CD4-positive, alpha-beta T cell (primary cell): ENCODE results near the gene CD96. TPM values are rescaled to one million over a fixed set of nuclear protein-coding genes. Genes with fewer than 3 reads are reported as not detected.
"Not testable (repeated sequence)": the region's sequence is repeated elsewhere in the genome, so short reads cannot be mapped to it uniquely, and the experiment has no call there.

Experiments used
- ATAC-seq: fragments of 200-7000 bp; cut with Tn5 transposase; one replicate; pipeline ENCODE4 v1.10.0; 2022; ENCODE audit warnings: mild to moderate bottlenecking; ENCODE audit not compliant: poor library complexity
- CTCF ChIA-PET: fragments of 350-600 bp; sonication (Branson Sonifier 250); formaldehyde crosslinking; loops from one replicate; lab custom pipeline; 2021; ENCODE audit warnings: antibody characterized with exemption, inconsistent platforms; lab: Charles Lee
- POLR2A ChIA-PET: fragments of 350-600 bp; sonication (Branson Sonifier 250); formaldehyde crosslinking; loops from one replicate; lab custom pipeline; 2021; ENCODE audit warnings: antibody characterized with exemption, inconsistent platforms; lab: Charles Lee
- DNase-seq, 14 experiments: peaks; one replicate each; pipeline ENCODE4 v3.0.0-alpha.2; 2013 to 2020; ENCODE audit warnings: mixed read lengths in 2 of 14
- H3K27ac ChIP-seq, 2 donors: one replicate each; pipeline versions ENCODE4 v1.5.1 to v1.7.0; 2013; ENCODE audit warnings: low read length in 2 of 2, low read depth in 1 of 2, mild to moderate bottlenecking in 1 of 2
- H3K27me3 ChIP-seq, 2 experiments: 1 replicate in 1 of 2; 2 replicates in 1 of 2; pipeline versions ENCODE4 v1.6.1 to v1.7.0; 2013; ENCODE audit warnings: low read length in 2 of 2, control low read depth in 1 of 2, mild to moderate bottlenecking in 1 of 2, moderate library complexity in 1 of 2; ENCODE audit not compliant: insufficient read depth in 2 of 2, control insufficient read depth in 1 of 2
- H3K36me3 ChIP-seq: one replicate; pipeline ENCODE4 v1.6.1; 2013; ENCODE audit warnings: low read length, control low read depth; ENCODE audit not compliant: insufficient read depth
- H3K4me1 ChIP-seq: one replicate; pipeline ENCODE4 v1.6.1; 2013; ENCODE audit warnings: low read length, control low read depth; ENCODE audit not compliant: insufficient read depth
- H3K4me3 ChIP-seq: one replicate; pipeline ENCODE4 v1.5.1; 2013; ENCODE audit warnings: mild to moderate bottlenecking, low read length, moderate library complexity
- H3K9me3 ChIP-seq, 2 experiments: 1 replicate in 1 of 2; 2 replicates in 1 of 2; pipeline versions ENCODE4 v1.6.1 to v1.7.0; 2013; ENCODE audit warnings: low read length in 2 of 2, mild to moderate bottlenecking in 2 of 2, control low read depth in 1 of 2, moderate library complexity in 1 of 2; ENCODE audit not compliant: control insufficient read depth in 1 of 2, insufficient read depth in 1 of 2
- H3K27ac Mint-ChIP-seq: one replicate; pipeline ENCODE4 v1.8.0; 2020; ENCODE audit warnings: mixed read lengths
- H3K27me3 Mint-ChIP-seq: one replicate; pipeline ENCODE4 v1.8.0; 2021; ENCODE audit warnings: mixed read lengths
- H3K36me3 Mint-ChIP-seq: one replicate; pipeline ENCODE4 v1.8.0; 2021; ENCODE audit warnings: low read depth, mixed read lengths
- H3K4me1 Mint-ChIP-seq: one replicate; pipeline ENCODE4 v1.8.0; 2021; ENCODE audit warnings: low read depth, mixed read lengths
- H3K4me3 Mint-ChIP-seq: one replicate; pipeline ENCODE4 v1.8.0; 2020; ENCODE audit warnings: mild to moderate bottlenecking, mixed read lengths
- H3K9me3 Mint-ChIP-seq: one replicate; pipeline ENCODE4 v1.8.0; 2020; ENCODE audit warnings: mixed read lengths
- intact Hi-C, 2 experiments: fragments of 100-400 bp; cut with DNase I in 1 of 2; cut with micrococcal nuclease in 1 of 2; formaldehyde crosslinking; loops; one replicate each; pipeline versions ENCODE4 v1.15.1 to v1.9.0; 2023 to 2025; cut with DNase I, micrococcal nuclease
- total RNA-seq, 174 experiments: library from RNA in 2 of 174; stranded (reverse) in 2 of 174; gene quantifications; one replicate each; pipeline ENCODE4 v1.2.3 and lab custom pipeline; 2021 to 2026
- TF ChIP-seq, protein P1 (sequence below): fragments of 200-600 bp; IDR thresholded peaks from one replicate; pipeline ENCODE4 v1.8.0; 2022; ENCODE audit warnings: antibody characterized with exemption, mild to moderate bottlenecking

Gene CD96
- total RNA-seq, 2 experiments from 2014 or later: 194 to 205 TPM

DNA sequence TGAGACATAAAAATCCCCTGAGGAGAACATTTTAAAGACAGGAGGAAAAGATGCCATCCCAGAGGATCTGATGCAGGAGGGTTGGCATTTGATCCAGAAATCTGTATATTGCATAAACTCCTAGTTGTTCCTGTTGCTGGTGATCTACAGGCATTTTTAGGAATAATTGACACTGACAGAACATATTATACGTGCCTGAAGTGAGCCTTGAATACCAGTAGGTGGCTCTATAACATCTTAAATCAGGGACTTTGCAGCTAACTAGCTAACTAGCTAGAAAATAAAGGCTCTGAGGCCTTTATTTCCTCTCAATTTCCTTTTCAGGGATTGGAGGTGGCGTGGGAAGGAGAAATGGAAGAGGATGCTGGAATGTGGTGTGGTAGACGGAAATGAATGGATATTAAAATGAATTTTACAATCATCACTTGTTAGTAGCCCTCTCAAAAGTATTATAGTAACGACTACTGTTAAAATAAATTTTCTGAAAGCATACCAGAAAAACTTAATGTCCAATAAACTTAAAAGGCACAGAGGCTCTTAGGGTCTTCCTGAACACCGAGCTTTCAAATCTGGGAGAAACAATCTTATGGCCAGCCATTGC is 127.0 kb downstream of the CD96 start:
- Mint-ChIP-seq H3K4me3 (peak overlapping the region; percentile 73), H3K27me3 (no peaks in the 10 kb centered on the region), H3K4me1 (peaks cover 68% of the 10 kb centered on the region), H3K9me3 (no peaks in the 10 kb centered on the region), H3K36me3 (peaks cover 23% of the 10 kb centered on the region), H3K27ac (peak overlapping the region; percentile 73)
- CTCF ChIA-PET: interaction anchor here (0.6 to 4.6 kb wide), 11 partner anchors 9 to 345 kb away, joined by 3 to 31 read pairs (median 4); no protein-coding TSS in a partner anchor
- DNase-seq (peak in 3 of 14 experiments; percentile 68 to 73 (median 70)), ATAC-seq (peak; percentile 44)
- Histone ChIP-seq H3K4me3 (no peak overlapping the region), H3K27me3 (no peaks in the 10 kb centered on the region), H3K36me3 (peaks cover 5% of the 10 kb centered on the region), H3K27ac (peak overlapping the region in 1 of 2 donors; percentile 3), H3K4me1 (peaks cover 53% of the 10 kb centered on the region), H3K9me3 (no peaks in the 10 kb centered on the region)
- TF ChIP-seq, protein P1, sequence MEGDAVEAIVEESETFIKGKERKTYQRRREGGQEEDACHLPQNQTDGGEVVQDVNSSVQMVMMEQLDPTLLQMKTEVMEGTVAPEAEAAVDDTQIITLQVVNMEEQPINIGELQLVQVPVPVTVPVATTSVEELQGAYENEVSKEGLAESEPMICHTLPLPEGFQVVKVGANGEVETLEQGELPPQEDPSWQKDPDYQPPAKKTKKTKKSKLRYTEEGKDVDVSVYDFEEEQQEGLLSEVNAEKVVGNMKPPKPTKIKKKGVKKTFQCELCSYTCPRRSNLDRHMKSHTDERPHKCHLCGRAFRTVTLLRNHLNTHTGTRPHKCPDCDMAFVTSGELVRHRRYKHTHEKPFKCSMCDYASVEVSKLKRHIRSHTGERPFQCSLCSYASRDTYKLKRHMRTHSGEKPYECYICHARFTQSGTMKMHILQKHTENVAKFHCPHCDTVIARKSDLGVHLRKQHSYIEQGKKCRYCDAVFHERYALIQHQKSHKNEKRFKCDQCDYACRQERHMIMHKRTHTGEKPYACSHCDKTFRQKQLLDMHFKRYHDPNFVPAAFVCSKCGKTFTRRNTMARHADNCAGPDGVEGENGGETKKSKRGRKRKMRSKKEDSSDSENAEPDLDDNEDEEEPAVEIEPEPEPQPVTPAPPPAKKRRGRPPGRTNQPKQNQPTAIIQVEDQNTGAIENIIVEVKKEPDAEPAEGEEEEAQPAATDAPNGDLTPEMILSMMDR: peak; percentile 87
- POLR2A ChIA-PET: interaction anchor here (0.6 to 5.2 kb wide), 9 partner anchors 15 to 310 kb away, joined by 3 to 50 read pairs (median 4); partner anchors contain the start of gene ABHD10
- intact Hi-C loops: loop anchor here (1.0 to 5.0 kb wide), 6 partner anchors 22 to 597 kb away; partner anchors contain the start of gene NECTIN3 (in 1 of the 2)

DNA sequence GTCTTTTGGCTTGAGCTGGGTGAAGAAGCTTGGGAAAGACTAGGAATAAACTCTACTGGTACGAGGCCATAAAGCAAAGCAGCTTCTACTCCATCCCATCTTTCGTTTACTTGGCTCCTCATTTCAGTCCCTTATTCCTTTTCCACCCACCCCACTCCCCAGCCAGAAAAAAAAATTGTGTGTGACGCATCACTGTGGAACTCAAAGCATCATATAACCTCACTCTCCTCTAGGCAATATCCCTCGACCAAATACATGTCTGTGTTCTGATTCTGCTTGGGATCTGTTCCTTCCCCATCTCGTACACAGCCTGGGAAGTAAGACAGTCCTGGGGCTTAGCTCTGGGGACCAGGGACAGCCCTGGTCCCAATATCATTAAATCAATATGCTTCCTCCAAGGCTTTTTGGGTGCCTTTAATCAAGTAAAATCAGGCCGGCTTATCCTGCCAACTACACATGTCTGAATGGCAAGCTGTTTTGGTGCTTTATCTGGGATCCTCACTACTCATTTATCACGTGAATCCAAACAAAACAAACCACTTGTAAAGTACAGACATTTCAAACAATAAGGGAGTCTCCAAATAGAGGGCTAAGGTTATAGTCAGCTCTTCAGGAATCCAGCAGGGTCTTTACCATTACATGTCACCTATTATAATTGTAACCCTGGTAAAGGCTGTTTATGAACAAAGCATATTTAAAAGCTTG is 128.1 kb downstream of the CD96 start:
- H3K4me1 ChIP-seq: peaks cover 58% of the 10 kb centered on the region
- no peak overlapping the region for H3K27ac Mint-ChIP-seq

DNA sequence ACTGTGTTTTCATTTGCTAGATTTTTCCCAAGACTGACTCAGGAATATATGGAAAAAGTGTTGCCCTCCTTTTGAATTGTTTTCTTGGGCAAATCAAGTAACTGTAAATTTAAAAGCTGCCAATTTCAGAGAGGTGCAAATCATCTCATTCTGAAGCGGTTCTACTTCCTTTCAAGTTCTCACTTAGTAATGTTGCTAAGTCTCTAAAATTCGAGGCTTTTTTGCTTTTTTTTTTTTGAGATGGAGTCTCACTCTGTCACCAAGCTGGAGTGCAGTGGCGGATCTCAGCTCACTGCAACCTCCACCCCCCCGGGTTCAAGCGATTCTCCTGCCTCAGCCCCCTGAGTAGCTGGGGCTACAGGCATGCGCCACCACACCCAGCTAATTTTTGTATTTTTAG is 130.5 kb downstream of the CD96 start:
- intact Hi-C loops, H3K27me3 Mint-ChIP-seq, H3K4me3 ChIP-seq, H3K9me3 ChIP-seq, H3K27me3 ChIP-seq, H3K36me3 ChIP-seq, ATAC-seq, H3K36me3 Mint-ChIP-seq, H3K9me3 Mint-ChIP-seq, H3K27ac ChIP-seq: not testable (repeated sequence)
- H3K27ac Mint-ChIP-seq: peak overlapping the region; percentile 91
- H3K4me1 Mint-ChIP-seq: peaks cover 80% of the 10 kb centered on the region
- peaks cover 60% of the 10 kb centered on the region for H3K4me1 ChIP-seq
- H3K4me3 Mint-ChIP-seq: peak overlapping the region; percentile 44
- peak in 1 of 14 experiments; percentile 50 for DNase-seq
- CTCF ChIA-PET: interaction anchor here (0.9 to 1.7 kb wide), 3 partner anchors 28 to 95 kb away, joined by 3 to 5 read pairs (median 3); no protein-coding TSS in a partner anchor
- POLR2A ChIA-PET: interaction anchor here (1.2 to 1.4 kb wide), 3 partner anchors 13 to 19 kb away, joined by 3 to 5 read pairs (median 4); no protein-coding TSS in a partner anchor

More for the DNA sequence above, 128.1 kb downstream of the CD96 start:
- H3K9me3 ChIP-seq: no peaks in the 10 kb centered on the region
- H3K27ac ChIP-seq: no peak overlapping the region
- no peaks in the 10 kb centered on the region for H3K27me3 Mint-ChIP-seq
- no peak overlapping the region for H3K4me3 Mint-ChIP-seq
- DNase-seq (no peak), ATAC-seq (no peak)
- H3K27me3 ChIP-seq: no peaks in the 10 kb centered on the region
- H3K4me3 ChIP-seq: no peak overlapping the region
- intact Hi-C loops: loop anchor here (1.0 to 5.0 kb wide), 9 partner anchors 15 to 598 kb away; partner anchors contain the start of gene NECTIN3 (in 1 of the 2)
- POLR2A ChIA-PET: interaction anchor here (1.0 to 5.2 kb wide), 4 partner anchors 22 to 309 kb away, joined by 3 to 50 read pairs (median 19); partner anchors contain the start of gene ABHD10
- TF ChIP-seq, protein P1: no peak
- peaks cover 3% of the 10 kb centered on the region for H3K36me3 ChIP-seq
- H3K36me3 Mint-ChIP-seq: peaks cover 17% of the 10 kb centered on the region
- CTCF ChIA-PET: interaction anchor here (1.2 to 4.6 kb wide), 6 partner anchors 18 to 343 kb away, joined by 3 to 31 read pairs (median 8); no protein-coding TSS in a partner anchor
- no peaks in the 10 kb centered on the region for H3K9me3 Mint-ChIP-seq
- H3K4me1 Mint-ChIP-seq: peaks cover 74% of the 10 kb centered on the region
